HepG2 (cell line): Measurements from ENCODE around the gene PDZD2. TPM values are rescaled to one million over a fixed set of nuclear protein-coding genes. Genes with fewer than 3 reads are reported as not detected.

ENCODE experiments used
- LRRFIP1 ChIP-seq: sonication (generic); formaldehyde crosslinking; conservative IDR thresholded peaks from 2 replicates; pipeline ENCODE4 v1.4.0; 2020; ENCODE audit warnings: missing genetic modification reagents
- NCOA5 ChIP-seq: sonication (generic); formaldehyde crosslinking; IDR thresholded peaks from 2 replicates; pipeline ENCODE4 v1.4.0; 2020; ENCODE audit warnings: missing genetic modification reagents
- NFKBIZ ChIP-seq: IDR thresholded peaks from 2 replicates; pipeline ENCODE4 v1.6.1; 2018; ENCODE audit warnings: missing genetic modification reagents, missing compliant biosample characterization
- RBM22 ChIP-seq: fragments of 200-400 bp; formaldehyde crosslinking; optimal IDR thresholded peaks from 2 replicates; pipeline ENCODE3; 2017; ENCODE audit warnings: mild to moderate bottlenecking, low read length, moderate library complexity
- ZBTB1 ChIP-seq: sonication (generic); formaldehyde crosslinking; IDR thresholded peaks from 2 replicates; pipeline ENCODE4 v1.4.0; 2020; ENCODE audit warnings: missing genetic modification reagents, borderline replicate concordance
- ZKSCAN1 ChIP-seq: fragments of 150-350 bp; IDR thresholded peaks from 2 replicates; pipeline ENCODE4 v1.6.1; 2014; ENCODE audit warnings: low read length
- ZNF800 ChIP-seq: sonication (generic); formaldehyde crosslinking; IDR thresholded peaks from 2 replicates; pipeline ENCODE4 v1.4.0; 2020; ENCODE audit warnings: missing genetic modification reagents
- ZNF816 ChIP-seq: sonication (generic); formaldehyde crosslinking; IDR thresholded peaks from 2 replicates; pipeline ENCODE4 v1.8.0; 2022; ENCODE audit warnings: missing genetic modification reagents, mild to moderate bottlenecking, borderline replicate concordance
- polyA plus RNA-seq, 8 experiments: library from polyadenylated mRNA; depleted of rRNA in 3 of 8; stranded (reverse) in 7 of 8; unstranded in 1 of 8; fragments of >200 nt; fragmentation: Illumina TruSeq in 4 of 8; extraction: Trizol in 4 of 8; gene quantifications; 2 replicates each; pipeline versions ENCODE4 v1.2.1 to v1.2.3, GENCODE V29; 2011 to 2016; ENCODE audit warnings: low read depth in 4 of 8, missing spikeins in 1 of 8, mixed read lengths in 1 of 8; ENCODE audit not compliant: insufficient read depth in 1 of 8
- total RNA-seq, 5 experiments: library from RNA; depleted of rRNA; stranded (reverse); fragments of >200 nt; fragmentation: Illumina TruSeq; extraction: Trizol; gene quantifications; 2 replicates each; pipeline ENCODE4 v1.2.3, GENCODE V29; 2016; ENCODE audit warnings: low read depth in 1 of 5

The PDZD2 gene
- total and polyA plus RNA-seq, 2 of the 13 experiments (the other 11 are each of a cell fraction or from before 2014, with no cell fraction given), result 0.04 TPM; not detected in 1

- TF ChIP-seq ZBTB1 (CRISPR knock-in tag), result no peak
- no peak for TF ChIP-seq ZKSCAN1
- no peak for TF ChIP-seq ZNF800 (CRISPR knock-in tag)
- no peak for TF ChIP-seq ZNF816
- TF ChIP-seq NCOA5 (CRISPR knock-in tag), result no peak
- TF ChIP-seq LRRFIP1, result no peak
- TF ChIP-seq NFKBIZ (CRISPR knock-in tag), result no peak
- TF ChIP-seq RBM22, result no peak
These were observed 25.3 kb upstream of the PDZD2 start (continued) for GRCh38 chr5:31613651-31614050.
